Neural cell (in vitro differentiated cells): ENCODE measurements around the gene CASKIN1. TPM values are rescaled to one million over a fixed set of nuclear protein-coding genes. Genes with fewer than 3 reads are reported as not detected.

Source experiments
- H2AFZ ChIP-seq: fragments of 200-600, 300-800 bp; sonication (generic), shearing (Covaris generic); 2 replicates; pipeline ENCODE4 v1.6.0; 2014; ENCODE audit warnings: low read depth, mild to moderate bottlenecking, antibody characterized with exemption, low read length, moderate library complexity
- H3F3A ChIP-seq: fragments of 200-600 bp; shearing (Covaris generic); 2 replicates; pipeline ENCODE4 v1.6.1; 2016; ENCODE audit warnings: mild to moderate bottlenecking, moderate library complexity, mixed read lengths, antibody characterized with exemption, low read length; ENCODE audit not compliant: insufficient read depth, poor library complexity, severe bottlenecking
- H3K27ac ChIP-seq: fragments of 200-600, 300-800 bp; sonication (generic), shearing (Covaris generic); 2 replicates; pipeline ENCODE4 v1.5.1; 2014; ENCODE audit warnings: mild to moderate bottlenecking, low read length, moderate library complexity
- H3K27me3 ChIP-seq: fragments of 300-800, 200-600 bp; sonication (generic), shearing (Covaris generic); 2 replicates; pipeline ENCODE4 v1.6.0; 2014; ENCODE audit warnings: mild to moderate bottlenecking, low read depth, low read length, moderate library complexity; ENCODE audit not compliant: insufficient read depth
- H3K36me3 ChIP-seq: fragments of 300-800, 200-600 bp; sonication (generic), shearing (Covaris generic); 2 replicates; pipeline ENCODE4 v1.5.1; 2014; ENCODE audit warnings: mild to moderate bottlenecking, antibody characterized with exemption, low read length, moderate library complexity; ENCODE audit not compliant: insufficient read depth
- H3K4me2 ChIP-seq: fragments of 300-800, 200-600 bp; sonication (generic), shearing (Covaris generic); 2 replicates; pipeline ENCODE4 v1.6.0; 2014; ENCODE audit warnings: mild to moderate bottlenecking, low read length
- H3K4me3 ChIP-seq: fragments of 300-800, 200-600 bp; sonication (generic), shearing (Covaris generic); 2 replicates; pipeline ENCODE4 v1.5.1; 2014; ENCODE audit warnings: mild to moderate bottlenecking, low read length, moderate library complexity
- H3K79me2 ChIP-seq: fragments of 200-600 bp; shearing (Covaris generic); replicated peaks from 2 replicates; pipeline ENCODE4 v1.6.0; 2014; ENCODE audit warnings: mild to moderate bottlenecking, low read length, moderate library complexity; ENCODE audit not compliant: insufficient read depth
- H3K9ac ChIP-seq: fragments of 300-800, 200-600 bp; sonication (generic), shearing (Covaris generic); 2 replicates; pipeline ENCODE4 v1.6.1; 2016; ENCODE audit warnings: mild to moderate bottlenecking, low read length, mixed read lengths
- H3K9me2 ChIP-seq: fragments of 200-600 bp; shearing (Covaris generic); 2 replicates; pipeline ENCODE4 v1.6.1; 2016; ENCODE audit warnings: mild to moderate bottlenecking, low read length, mixed read lengths; ENCODE audit not compliant: insufficient read depth
- H3K9me3 ChIP-seq: fragments of 200-600, 300-800 bp; sonication (generic), shearing (Covaris generic); 2 replicates; pipeline ENCODE4 v1.6.1; 2016; ENCODE audit warnings: mild to moderate bottlenecking, mixed run types, low read length, moderate library complexity, mixed read lengths
- H4K20me1 ChIP-seq: fragments of 200-600 bp; shearing (Covaris generic); 2 replicates; pipeline ENCODE4 v1.6.1; 2016; ENCODE audit warnings: mild to moderate bottlenecking, mixed run types; ENCODE audit not compliant: insufficient read depth
- CTCF ChIP-seq: fragments of 450-650 bp; IDR thresholded peaks from 2 replicates; pipeline ENCODE4 v1.5.1; 2014; ENCODE audit warnings: antibody characterized with exemption, mild to moderate bottlenecking, moderate library complexity; ENCODE audit not compliant: poor library complexity, severe bottlenecking
- EP300 ChIP-seq: fragments of 450-650 bp; conservative IDR thresholded peaks from 2 replicates; pipeline ENCODE4 v1.6.1; 2014; ENCODE audit warnings: antibody characterized with exemption, mild to moderate bottlenecking, moderate library complexity; ENCODE audit not compliant: poor library complexity, severe bottlenecking
- EZH2 ChIP-seq: fragments of 200-600, 300-800 bp; shearing (Covaris generic), sonication (generic); IDR thresholded peaks from 2 replicates; pipeline ENCODE4 v1.6.1; 2014; ENCODE audit warnings: antibody characterized with exemption, low read length, borderline replicate concordance, mild to moderate bottlenecking; ENCODE audit not compliant: insufficient read depth, poor library complexity, severe bottlenecking
- MXI1 ChIP-seq: fragments of 450-650 bp; conservative IDR thresholded peaks from 2 replicates; pipeline ENCODE4 v1.6.1; 2014; ENCODE audit warnings: antibody characterized with exemption, mild to moderate bottlenecking; ENCODE audit not compliant: poor library complexity, severe bottlenecking
- POLR2AphosphoS5 ChIP-seq: IDR thresholded peaks from 2 replicates; pipeline ENCODE4 v1.6.1; 2012
- RAD21 ChIP-seq: fragments of 450-650 bp; conservative IDR thresholded peaks from 2 replicates; pipeline ENCODE4 v1.6.1; 2014; ENCODE audit warnings: antibody characterized with exemption, mild to moderate bottlenecking, moderate library complexity
- SMC3 ChIP-seq: fragments of 450-650 bp; conservative IDR thresholded peaks from 2 replicates; pipeline ENCODE4 v1.6.1; 2014; ENCODE audit warnings: antibody characterized with exemption, mild to moderate bottlenecking, moderate library complexity; ENCODE audit not compliant: poor library complexity
- TAF1 ChIP-seq: IDR thresholded peaks from 2 replicates; pipeline ENCODE4 v1.6.1; 2012; ENCODE audit warnings: low read depth
- polyA plus RNA-seq: library from polyadenylated mRNA; depleted of rRNA; stranded (reverse); fragments of >200 nt; gene quantifications from 2 replicates; pipeline ENCODE4 v1.2.3, GENCODE V29; 2014
- TF ChIP-seq, protein P1 (sequence below): IDR thresholded peaks from 2 replicates; pipeline ENCODE4 v1.6.1; 2012; ENCODE audit warnings: borderline replicate concordance

CASKIN1 gene
- polyA plus RNA-seq, 1 donor from 2014 or later: 10.3 TPM

GRCh38 chr16:2191446-2191706 lies 5.0 kb downstream of the CASKIN1 start (continued):
- no peak for TF ChIP-seq CTCF

GRCh38 chr16:2190659-2191445 lies 5.6 kb downstream of the CASKIN1 start:
- H4K20me1 ChIP-seq: no peaks in the 10 kb centered on the region
- no peak overlapping the region for H3K4me2 ChIP-seq
- no peaks in the 10 kb centered on the region for H3K9me2 ChIP-seq
- no peaks in the 10 kb centered on the region for H3K27me3 ChIP-seq
- H3F3A ChIP-seq: no peaks in the 10 kb centered on the region
- no peak overlapping the region for H3K27ac ChIP-seq
- no peak overlapping the region for H3K4me3 ChIP-seq
- TF ChIP-seq POLR2AphosphoS5 (no peak), EP300 (no peak), MXI1 (no peak), SMC3 (no peak), CTCF (no peak), RAD21 (no peak), TAF1 (no peak), EZH2 (no peak)
- TF ChIP-seq, protein P1, sequence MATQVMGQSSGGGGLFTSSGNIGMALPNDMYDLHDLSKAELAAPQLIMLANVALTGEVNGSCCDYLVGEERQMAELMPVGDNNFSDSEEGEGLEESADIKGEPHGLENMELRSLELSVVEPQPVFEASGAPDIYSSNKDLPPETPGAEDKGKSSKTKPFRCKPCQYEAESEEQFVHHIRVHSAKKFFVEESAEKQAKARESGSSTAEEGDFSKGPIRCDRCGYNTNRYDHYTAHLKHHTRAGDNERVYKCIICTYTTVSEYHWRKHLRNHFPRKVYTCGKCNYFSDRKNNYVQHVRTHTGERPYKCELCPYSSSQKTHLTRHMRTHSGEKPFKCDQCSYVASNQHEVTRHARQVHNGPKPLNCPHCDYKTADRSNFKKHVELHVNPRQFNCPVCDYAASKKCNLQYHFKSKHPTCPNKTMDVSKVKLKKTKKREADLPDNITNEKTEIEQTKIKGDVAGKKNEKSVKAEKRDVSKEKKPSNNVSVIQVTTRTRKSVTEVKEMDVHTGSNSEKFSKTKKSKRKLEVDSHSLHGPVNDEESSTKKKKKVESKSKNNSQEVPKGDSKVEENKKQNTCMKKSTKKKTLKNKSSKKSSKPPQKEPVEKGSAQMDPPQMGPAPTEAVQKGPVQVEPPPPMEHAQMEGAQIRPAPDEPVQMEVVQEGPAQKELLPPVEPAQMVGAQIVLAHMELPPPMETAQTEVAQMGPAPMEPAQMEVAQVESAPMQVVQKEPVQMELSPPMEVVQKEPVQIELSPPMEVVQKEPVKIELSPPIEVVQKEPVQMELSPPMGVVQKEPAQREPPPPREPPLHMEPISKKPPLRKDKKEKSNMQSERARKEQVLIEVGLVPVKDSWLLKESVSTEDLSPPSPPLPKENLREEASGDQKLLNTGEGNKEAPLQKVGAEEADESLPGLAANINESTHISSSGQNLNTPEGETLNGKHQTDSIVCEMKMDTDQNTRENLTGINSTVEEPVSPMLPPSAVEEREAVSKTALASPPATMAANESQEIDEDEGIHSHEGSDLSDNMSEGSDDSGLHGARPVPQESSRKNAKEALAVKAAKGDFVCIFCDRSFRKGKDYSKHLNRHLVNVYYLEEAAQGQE: no peak
- peaks cover 2% of the 10 kb centered on the region for H3K79me2 ChIP-seq
- H2AFZ ChIP-seq: no peak overlapping the region
- no peaks in the 10 kb centered on the region for H3K9me3 ChIP-seq
- H3K36me3 ChIP-seq: no peaks in the 10 kb centered on the region
- no peak overlapping the region for H3K9ac ChIP-seq
